ENCODE data around the gene FBP2.

The FBP2 gene

GRCh38 chr9:94606646-94607422 is 13.2 kb upstream of the FBP2 start:
- Histone ChIP-seq H3K36me3 (ENCODE audit: low read length) (no peaks in the 10 kb centered on the region), H4K20me1 (ENCODE audit: low read depth, low read length) (no peaks in the 10 kb centered on the region), H3K79me2 (ENCODE audit: insufficient read depth, low read length) (no peaks in the 10 kb centered on the region), H3K9me3 (ENCODE audit: insufficient read depth, low read length) (no peaks in the 10 kb centered on the region), H3K4me2 (ENCODE audit: low read depth, low read length, poor library complexity, severe bottlenecking) (no peak overlapping the region), H3K9me2 (replicated peaks; ENCODE audit: insufficient read depth, low read length) (no peaks in the 10 kb centered on the region), H3K4me3 (ENCODE audit: insufficient read depth, low read length, poor library complexity, severe bottlenecking) (no peak overlapping the region), H3K9ac (ENCODE audit: low read length) (no peak overlapping the region), H3K27me3 (ENCODE audit: low read length) (no peaks in the 10 kb centered on the region), H3F3A (ENCODE audit: insufficient read depth) (no peaks in the 10 kb centered on the region), H2AFZ (ENCODE audit: low read depth, low read length, severe bottlenecking) (no peak overlapping the region), H3K27ac (ENCODE audit: low read depth, low read length) (no peak overlapping the region)
- TF ChIP-seq, protein P1, sequence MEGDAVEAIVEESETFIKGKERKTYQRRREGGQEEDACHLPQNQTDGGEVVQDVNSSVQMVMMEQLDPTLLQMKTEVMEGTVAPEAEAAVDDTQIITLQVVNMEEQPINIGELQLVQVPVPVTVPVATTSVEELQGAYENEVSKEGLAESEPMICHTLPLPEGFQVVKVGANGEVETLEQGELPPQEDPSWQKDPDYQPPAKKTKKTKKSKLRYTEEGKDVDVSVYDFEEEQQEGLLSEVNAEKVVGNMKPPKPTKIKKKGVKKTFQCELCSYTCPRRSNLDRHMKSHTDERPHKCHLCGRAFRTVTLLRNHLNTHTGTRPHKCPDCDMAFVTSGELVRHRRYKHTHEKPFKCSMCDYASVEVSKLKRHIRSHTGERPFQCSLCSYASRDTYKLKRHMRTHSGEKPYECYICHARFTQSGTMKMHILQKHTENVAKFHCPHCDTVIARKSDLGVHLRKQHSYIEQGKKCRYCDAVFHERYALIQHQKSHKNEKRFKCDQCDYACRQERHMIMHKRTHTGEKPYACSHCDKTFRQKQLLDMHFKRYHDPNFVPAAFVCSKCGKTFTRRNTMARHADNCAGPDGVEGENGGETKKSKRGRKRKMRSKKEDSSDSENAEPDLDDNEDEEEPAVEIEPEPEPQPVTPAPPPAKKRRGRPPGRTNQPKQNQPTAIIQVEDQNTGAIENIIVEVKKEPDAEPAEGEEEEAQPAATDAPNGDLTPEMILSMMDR (IDR thresholded peaks at IDR 0.05; ENCODE audit: insufficient read depth, low read length, poor library complexity, severe bottlenecking) = no peak
- TF ChIP-seq EZH2phosphoT487 (conservative IDR thresholded peaks at IDR 0.05; ENCODE audit: low read length) = no peak

DNA sequence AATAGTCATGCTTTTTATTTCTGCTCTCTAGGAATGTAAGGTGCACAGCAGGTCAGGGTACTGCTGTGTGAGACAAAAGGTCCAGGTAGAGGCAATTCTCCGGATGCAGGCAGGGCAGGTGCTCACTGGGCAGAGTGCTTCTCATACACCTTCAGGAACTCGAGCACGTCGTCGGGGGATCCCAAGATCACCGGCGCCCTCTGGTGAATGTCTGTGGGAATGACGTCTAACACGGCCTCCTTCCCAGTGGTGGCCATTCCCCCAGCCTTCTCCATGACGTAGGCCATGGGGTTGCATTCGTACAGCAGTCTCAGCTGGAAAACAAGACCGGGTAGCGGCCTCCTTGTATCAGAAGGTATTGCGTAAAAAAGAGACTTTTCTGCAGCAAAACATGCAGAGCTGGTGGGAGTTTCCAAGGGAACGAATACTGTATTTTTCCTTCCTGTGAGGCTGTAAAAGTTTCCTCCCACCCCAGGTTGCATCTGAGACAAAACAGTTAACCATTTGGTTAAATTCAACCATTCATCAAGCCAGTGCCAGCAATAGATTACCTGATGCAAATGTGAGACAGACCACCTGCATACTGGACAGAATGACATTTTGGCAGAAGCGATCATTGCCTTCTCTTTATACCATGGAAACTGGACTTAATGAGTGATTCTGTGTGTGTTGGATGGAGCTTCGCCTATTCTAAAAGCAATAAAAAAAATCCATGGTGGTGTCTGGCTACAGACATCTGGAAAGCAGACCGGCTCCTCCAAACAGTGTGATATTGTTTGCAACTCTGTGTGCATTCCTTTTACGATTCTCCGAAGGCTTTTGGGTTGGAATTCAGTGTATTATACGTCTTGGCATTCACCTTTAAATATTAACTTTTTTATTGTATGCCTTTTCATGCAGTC is 9.9 kb upstream of the FBP2 start:
- Histone ChIP-seq H4K20me1 (ENCODE audit: low read depth, low read length) (no peaks in the 10 kb centered on the region), H3K27ac (ENCODE audit: low read depth, low read length) (no peak overlapping the region), H2AFZ (ENCODE audit: low read depth, low read length, severe bottlenecking) (no peak overlapping the region), H3K27me3 (ENCODE audit: low read length) (no peaks in the 10 kb centered on the region), H3K4me2 (ENCODE audit: low read depth, low read length, poor library complexity, severe bottlenecking) (no peak overlapping the region), H3K79me2 (ENCODE audit: insufficient read depth, low read length) (no peaks in the 10 kb centered on the region), H3K9ac (ENCODE audit: low read length) (no peak overlapping the region), H3F3A (ENCODE audit: insufficient read depth) (no peaks in the 10 kb centered on the region), H3K9me2 (replicated peaks; ENCODE audit: insufficient read depth, low read length) (no peaks in the 10 kb centered on the region), H3K4me3 (ENCODE audit: insufficient read depth, low read length, poor library complexity, severe bottlenecking) (no peak overlapping the region), H3K9me3 (ENCODE audit: insufficient read depth, low read length) (no peaks in the 10 kb centered on the region), H3K36me3 (ENCODE audit: low read length) (no peaks in the 10 kb centered on the region)
- TF ChIP-seq, protein P1 (IDR thresholded peaks at IDR 0.05; ENCODE audit: insufficient read depth, low read length, poor library complexity, severe bottlenecking) = peak; percentile 60
- no peak for TF ChIP-seq EZH2phosphoT487 (conservative IDR thresholded peaks at IDR 0.05; ENCODE audit: low read length)

DNA sequence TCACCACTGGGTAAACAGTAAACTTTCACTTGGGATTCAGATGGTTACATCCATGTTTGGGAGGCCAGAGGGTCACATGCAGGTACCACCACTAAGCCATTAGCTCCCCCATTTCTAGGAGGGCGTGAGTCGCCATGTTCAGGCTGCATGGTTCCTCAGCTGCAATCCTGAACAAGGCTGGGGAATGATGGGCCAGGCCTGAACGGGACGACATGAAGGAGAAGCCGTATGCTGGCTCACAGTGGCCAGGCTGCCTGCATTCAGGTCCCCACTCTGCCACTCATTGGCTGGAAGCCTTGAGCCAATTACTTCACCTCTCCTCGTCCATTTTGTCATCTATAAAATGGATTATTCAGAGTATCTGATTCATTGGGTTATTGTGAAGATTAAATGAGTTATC is 9.0 kb upstream of the FBP2 start:
- H3K9ac ChIP-seq (ENCODE audit: low read length) = no peak overlapping the region
- no peak overlapping the region for H3K4me3 ChIP-seq (ENCODE audit: insufficient read depth, low read length, poor library complexity, severe bottlenecking)
- no peaks in the 10 kb centered on the region for H3K9me3 ChIP-seq (ENCODE audit: insufficient read depth, low read length)
- no peak for TF ChIP-seq EZH2phosphoT487 (conservative IDR thresholded peaks at IDR 0.05; ENCODE audit: low read length)
- TF ChIP-seq, protein P1 (IDR thresholded peaks at IDR 0.05; ENCODE audit: insufficient read depth, low read length, poor library complexity, severe bottlenecking) = no peak
- H4K20me1 ChIP-seq (ENCODE audit: low read depth, low read length) = no peaks in the 10 kb centered on the region
- H3K36me3 ChIP-seq (ENCODE audit: low read length) = no peaks in the 10 kb centered on the region
- no peak overlapping the region for H2AFZ ChIP-seq (ENCODE audit: low read depth, low read length, severe bottlenecking)
- H3K4me2 ChIP-seq (ENCODE audit: low read depth, low read length, poor library complexity, severe bottlenecking) = no peak overlapping the region
- H3K79me2 ChIP-seq (ENCODE audit: insufficient read depth, low read length) = no peaks in the 10 kb centered on the region
- no peak overlapping the region for H3K27ac ChIP-seq (ENCODE audit: low read depth, low read length)
- H3K9me2 ChIP-seq (replicated peaks; ENCODE audit: insufficient read depth, low read length) = no peaks in the 10 kb centered on the region
- no peaks in the 10 kb centered on the region for H3F3A ChIP-seq (ENCODE audit: insufficient read depth)
- no peaks in the 10 kb centered on the region for H3K27me3 ChIP-seq (ENCODE audit: low read length)

All from SU-DHL-6 (cell line).